ENCODE measurements around the gene DUSP8.

DNA sequence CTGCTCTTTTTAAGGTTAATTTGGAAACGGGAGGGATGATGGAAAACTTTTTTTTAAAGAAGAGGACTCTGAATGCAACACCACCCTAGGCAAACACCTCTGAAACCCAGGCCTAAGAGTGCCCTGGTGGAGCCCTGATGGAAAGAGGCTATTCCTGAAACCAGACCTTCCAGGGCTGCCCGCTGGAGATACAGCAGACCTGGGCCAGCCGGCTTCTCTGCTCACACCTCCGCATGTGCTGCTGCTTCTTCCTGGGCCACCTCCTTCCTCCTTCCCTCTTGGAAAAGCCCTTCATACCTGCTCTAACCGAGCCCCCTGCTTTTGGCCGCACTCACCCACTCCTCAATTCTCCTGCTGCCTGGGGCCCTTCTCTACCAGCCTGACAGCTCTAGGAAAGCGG lies 37.9 kb downstream of the DUSP8 start:
- TF ChIP-seq ZNF626 (tag by site-specific recombination; IDR thresholded peaks at IDR 0.05): no peak
- no peak for TF ChIP-seq ZNF558 (tag by site-specific recombination; IDR thresholded peaks at IDR 0.05)
- no peak for TF ChIP-seq ZXDB (tag by site-specific recombination; IDR thresholded peaks at IDR 0.05)
